ENCODE data around the gene BABAM2.

BABAM2 gene

GRCh38 chr2:27911458-27912210 lies 21.1 kb downstream of the BABAM2 start:
- no peak for DNase-seq
- CTCF ChIA-PET = no interaction called here
- Mint-ChIP-seq H3K4me3 (no peak overlapping the region), H3K9me3 (no peaks in the 10 kb centered on the region), H3K27me3 (no peaks in the 10 kb centered on the region), H3K36me3 (peaks cover 16% of the 10 kb centered on the region), H3K4me1 (peaks cover 7% of the 10 kb centered on the region), H3K27ac (no peak overlapping the region)

- Mint-ChIP-seq H3K27me3 (no peaks in the 10 kb centered on the region), H3K4me1 (peaks cover 7% of the 10 kb centered on the region), H3K27ac (no peak overlapping the region), H3K4me3 (no peak overlapping the region), H3K9me3 (no peaks in the 10 kb centered on the region), H3K36me3 (peaks cover 10% of the 10 kb centered on the region)
- DNase-seq = no peak
- CTCF ChIA-PET = no interaction called here
These were observed 22.0 kb downstream of the BABAM2 start for GRCh38 chr2:27912512-27912911.

DNA sequence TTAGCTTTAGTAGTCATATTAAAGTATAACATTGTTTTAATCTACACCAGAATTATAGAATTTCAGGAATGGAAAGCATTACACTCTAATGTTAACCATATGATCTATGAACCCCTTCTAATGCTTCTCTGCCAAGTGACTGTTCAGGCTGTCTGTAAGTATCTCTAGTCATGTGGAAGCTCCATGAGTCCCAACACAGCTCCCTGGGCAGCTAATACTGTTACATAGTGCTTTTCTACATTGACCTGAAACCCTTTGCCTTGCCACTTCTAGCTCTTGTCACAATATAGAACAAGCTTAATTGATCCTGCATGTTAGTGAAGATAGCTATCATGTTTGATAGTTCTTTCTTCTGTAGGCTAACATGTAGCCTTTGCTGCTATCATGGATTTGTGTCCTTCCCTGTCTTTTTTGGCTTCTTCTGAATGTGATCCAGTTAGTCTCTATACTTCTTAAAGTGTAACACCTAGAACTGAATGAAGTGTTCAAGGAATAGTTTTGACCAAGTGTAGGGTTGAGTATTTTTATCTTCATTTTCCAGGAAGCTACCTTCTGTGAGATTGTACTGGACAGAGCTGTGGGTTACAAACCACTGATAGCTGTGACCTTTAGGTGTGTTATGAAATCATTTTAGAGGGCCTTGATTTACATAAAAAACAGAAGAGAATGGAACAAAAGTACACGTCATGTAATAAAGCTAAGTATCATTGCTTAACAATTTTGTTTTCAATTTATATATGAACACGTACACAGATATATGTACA lies 23.7 kb downstream of the BABAM2 start:
- CTCF ChIA-PET = no interaction called here
- H3K4me3 Mint-ChIP-seq = no peak overlapping the region
- H3K27ac Mint-ChIP-seq = no peak overlapping the region
- no peaks in the 10 kb centered on the region for H3K27me3 Mint-ChIP-seq
- peaks cover 5% of the 10 kb centered on the region for H3K4me1 Mint-ChIP-seq
- no peak for DNase-seq
- no peaks in the 10 kb centered on the region for H3K9me3 Mint-ChIP-seq
- peaks cover 7% of the 10 kb centered on the region for H3K36me3 Mint-ChIP-seq

- no peak for DNase-seq
- Mint-ChIP-seq H3K36me3 (peaks cover 9% of the 10 kb centered on the region), H3K4me1 (peaks cover 5% of the 10 kb centered on the region), H3K9me3 (no peaks in the 10 kb centered on the region), H3K27ac (no peak overlapping the region), H3K4me3 (no peak overlapping the region), H3K27me3 (no peaks in the 10 kb centered on the region)
- CTCF ChIA-PET = no interaction called here
These were observed 24.3 kb downstream of the BABAM2 start for GRCh38 chr2:27914805-27915175.

- no peak overlapping the region for H3K27ac Mint-ChIP-seq
- H3K9me3 Mint-ChIP-seq = no peaks in the 10 kb centered on the region
- no peak for DNase-seq
- CTCF ChIA-PET = no interaction called here
- H3K4me1 Mint-ChIP-seq = peaks cover 8% of the 10 kb centered on the region
- peaks cover 10% of the 10 kb centered on the region for H3K36me3 Mint-ChIP-seq
- H3K27me3 Mint-ChIP-seq = no peaks in the 10 kb centered on the region
- H3K4me3 Mint-ChIP-seq = no peak overlapping the region
These were observed 24.7 kb downstream of the BABAM2 start for GRCh38 chr2:27915191-27915590.

DNA sequence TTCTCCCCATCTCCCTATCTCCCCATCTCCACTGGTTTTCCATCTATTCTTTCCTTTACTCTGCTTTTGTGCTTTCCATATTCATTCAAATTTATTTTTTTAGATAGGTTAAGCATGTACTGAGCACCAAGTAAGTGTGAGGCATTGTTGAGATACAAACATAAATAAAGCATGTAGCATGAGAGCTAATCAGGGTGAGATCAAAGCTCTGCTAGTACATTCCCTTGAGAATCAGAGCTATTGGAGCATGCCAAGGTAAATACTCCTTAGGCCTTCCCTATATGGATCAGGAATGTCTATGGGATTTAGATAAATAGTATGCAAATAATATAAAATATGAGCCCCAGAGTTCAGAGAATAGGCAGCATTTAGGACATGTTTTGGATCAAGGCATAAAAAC lies 25.3 kb downstream of the BABAM2 start:
- CTCF ChIA-PET = no interaction called here
- Mint-ChIP-seq H3K36me3 (peaks cover 10% of the 10 kb centered on the region), H3K9me3 (no peaks in the 10 kb centered on the region), H3K4me1 (peaks cover 12% of the 10 kb centered on the region), H3K4me3 (no peak overlapping the region), H3K27ac (no peak overlapping the region), H3K27me3 (no peaks in the 10 kb centered on the region)
- DNase-seq = no peak

DNA sequence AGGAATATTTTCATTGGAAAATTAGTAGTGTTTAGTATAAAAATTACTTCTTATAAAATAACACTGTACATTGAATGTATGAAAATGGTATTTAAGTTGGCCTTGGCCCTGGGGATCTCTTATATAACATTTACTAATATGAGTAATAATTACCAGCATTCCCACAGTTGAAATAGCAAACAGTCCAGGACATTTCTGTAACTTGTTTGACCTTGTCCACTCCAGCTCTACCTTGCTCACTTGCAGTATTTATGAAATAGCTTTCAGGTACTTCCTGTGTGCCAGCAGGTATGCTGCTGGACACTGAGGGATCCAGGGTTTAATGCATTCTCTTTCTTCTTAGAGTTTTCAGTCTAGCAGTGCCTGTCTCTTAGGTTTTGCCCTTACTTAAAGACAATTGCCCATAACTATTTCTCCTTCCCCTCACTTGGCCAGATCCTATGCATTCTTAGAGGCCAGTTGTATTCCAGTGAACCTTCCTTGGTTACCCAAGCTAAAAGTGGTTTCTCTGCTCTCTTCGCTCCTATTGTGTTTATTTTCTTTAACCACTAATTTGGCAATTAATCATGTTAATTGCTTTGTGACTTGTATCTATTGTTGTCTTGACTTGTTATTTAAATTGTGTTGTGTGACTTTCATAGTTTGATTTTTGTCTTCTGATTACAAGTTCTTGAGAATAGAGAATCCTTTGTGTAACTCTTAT lies 25.9 kb downstream of the BABAM2 start:
- Mint-ChIP-seq H3K27ac (no peak overlapping the region), H3K36me3 (peaks cover 8% of the 10 kb centered on the region), H3K4me3 (no peak overlapping the region), H3K9me3 (no peaks in the 10 kb centered on the region), H3K4me1 (peaks cover 12% of the 10 kb centered on the region), H3K27me3 (no peaks in the 10 kb centered on the region)
- CTCF ChIA-PET = no interaction called here
- no peak for DNase-seq

DNA sequence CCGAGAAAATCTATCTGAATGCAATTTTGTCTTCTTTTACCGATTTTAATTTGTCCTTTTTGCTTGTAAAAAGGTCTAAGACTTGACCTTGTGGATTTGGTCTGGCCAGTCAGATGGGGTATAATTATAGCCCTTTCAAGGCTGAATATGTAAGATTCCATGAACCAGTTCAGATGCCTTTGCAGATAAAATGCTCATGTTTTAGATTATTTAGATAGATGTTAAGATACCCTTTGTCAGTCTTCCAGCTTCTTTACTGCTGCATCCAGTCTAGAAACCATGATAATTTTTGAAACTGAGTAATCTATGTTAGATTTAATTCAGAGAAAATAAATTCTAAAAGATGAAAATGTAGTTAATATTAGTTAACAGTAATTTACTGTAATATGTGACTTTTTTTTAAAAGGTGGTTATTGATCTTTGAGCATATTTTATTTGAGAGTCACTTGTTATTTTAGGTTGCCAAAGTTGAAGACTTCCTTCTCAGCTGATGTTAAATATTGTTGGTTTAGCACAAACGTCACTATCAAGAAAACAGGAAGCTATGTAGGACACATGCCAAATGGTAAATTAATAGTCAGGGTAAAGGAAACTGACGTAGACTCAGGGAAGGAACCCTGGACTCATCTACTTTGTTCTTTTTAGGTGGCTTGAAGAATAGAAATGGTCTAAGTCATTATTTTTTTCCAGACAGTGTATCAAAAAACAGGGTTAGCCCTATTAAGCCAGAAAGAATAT lies 29.8 kb downstream of the BABAM2 start:
- Mint-ChIP-seq H3K36me3 (peaks cover 8% of the 10 kb centered on the region), H3K9me3 (no peaks in the 10 kb centered on the region), H3K27me3 (no peaks in the 10 kb centered on the region), H3K27ac (no peak overlapping the region), H3K4me1 (peaks cover 7% of the 10 kb centered on the region), H3K4me3 (no peak overlapping the region)
- CTCF ChIA-PET = interaction anchor here (0.7 kb wide), 1 partner anchor 11 kb away, joined by 3 read pairs; no protein-coding TSS in a partner anchor
- no peak for DNase-seq

GRCh38 chr2:27921424-27921823 lies 30.9 kb downstream of the BABAM2 start:
- CTCF ChIA-PET = no interaction called here
- Mint-ChIP-seq H3K4me3 (no peak overlapping the region), H3K9me3 (no peaks in the 10 kb centered on the region), H3K27ac (no peak overlapping the region), H3K27me3 (no peaks in the 10 kb centered on the region), H3K36me3 (peaks cover 13% of the 10 kb centered on the region), H3K4me1 (peaks cover 10% of the 10 kb centered on the region)
- DNase-seq = no peak

- Mint-ChIP-seq H3K27ac (no peak overlapping the region), H3K36me3 (peaks cover 13% of the 10 kb centered on the region), H3K9me3 (no peaks in the 10 kb centered on the region), H3K4me1 (peaks cover 10% of the 10 kb centered on the region), H3K4me3 (no peak overlapping the region), H3K27me3 (no peaks in the 10 kb centered on the region)
- DNase-seq = no peak
- CTCF ChIA-PET = no interaction called here
These were observed 31.5 kb downstream of the BABAM2 start for GRCh38 chr2:27921880-27922547.

DNA sequence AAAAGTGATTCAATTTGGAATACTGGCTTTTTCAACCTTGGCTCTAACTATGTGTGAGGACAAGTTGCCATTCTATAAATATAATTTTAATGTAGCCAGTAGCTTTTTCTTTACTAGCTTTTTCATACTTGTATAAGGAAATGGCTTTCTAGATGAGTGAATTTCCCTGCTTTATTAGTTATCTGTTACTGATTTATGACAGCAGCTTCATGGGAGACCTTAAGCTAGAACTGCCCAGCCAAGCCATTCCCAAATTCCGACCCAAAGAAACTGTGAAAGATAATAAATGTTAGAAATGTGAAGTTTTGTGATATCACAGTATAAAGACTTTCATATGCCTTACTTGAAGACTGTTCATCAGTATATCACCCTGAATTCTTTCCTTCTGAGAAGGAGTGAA lies 32.3 kb downstream of the BABAM2 start:
- no peak overlapping the region for H3K4me3 Mint-ChIP-seq
- no peak for DNase-seq
- peaks cover 15% of the 10 kb centered on the region for H3K36me3 Mint-ChIP-seq
- peaks cover 10% of the 10 kb centered on the region for H3K4me1 Mint-ChIP-seq
- CTCF ChIA-PET = interaction anchor here (0.7 kb wide), 1 partner anchor 303 kb away, joined by 3 read pairs; no protein-coding TSS in a partner anchor
- H3K27me3 Mint-ChIP-seq = no peaks in the 10 kb centered on the region
- no peak overlapping the region for H3K27ac Mint-ChIP-seq
- no peaks in the 10 kb centered on the region for H3K9me3 Mint-ChIP-seq

- no peak for DNase-seq
- Mint-ChIP-seq H3K27ac (no peak overlapping the region), H3K4me1 (peaks cover 3% of the 10 kb centered on the region), H3K9me3 (no peaks in the 10 kb centered on the region), H3K27me3 (no peaks in the 10 kb centered on the region), H3K36me3 (peaks cover 20% of the 10 kb centered on the region), H3K4me3 (no peak overlapping the region)
- CTCF ChIA-PET = no interaction called here
These were observed 35.4 kb downstream of the BABAM2 start for GRCh38 chr2:27925766-27926472.

DNA sequence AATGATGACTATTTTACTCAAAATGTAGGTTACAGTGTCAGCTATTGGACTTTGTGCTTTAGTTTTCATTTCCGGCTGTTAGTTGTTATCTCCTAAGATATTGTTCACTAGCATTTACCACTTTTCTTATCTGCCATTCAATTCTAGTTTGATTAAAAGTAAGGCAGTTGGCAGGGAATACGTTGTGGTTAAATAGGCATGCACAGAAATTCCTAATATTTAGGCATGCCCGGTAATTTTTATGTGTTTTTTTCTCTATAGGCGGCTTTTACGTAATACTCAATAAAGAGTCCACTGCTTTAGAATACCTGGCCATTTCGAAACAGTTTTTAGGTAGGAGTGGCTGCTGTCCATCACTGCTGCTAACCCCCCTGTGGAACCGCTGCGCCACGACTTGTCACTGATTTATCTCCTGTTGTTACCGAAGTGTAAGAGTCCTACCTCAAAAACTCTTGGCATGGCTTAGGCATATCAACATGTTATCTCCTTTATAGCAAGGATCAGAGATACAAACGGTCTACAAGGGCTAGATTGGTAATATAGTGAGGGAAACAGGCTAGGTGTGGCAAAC lies 39.5 kb downstream of the BABAM2 start:
- H3K4me3 Mint-ChIP-seq = no peak overlapping the region
- H3K27ac Mint-ChIP-seq = no peak overlapping the region

More for the DNA sequence above, 39.5 kb downstream of the BABAM2 start:
- peaks cover 34% of the 10 kb centered on the region for H3K36me3 Mint-ChIP-seq
- H3K27me3 Mint-ChIP-seq = no peaks in the 10 kb centered on the region
- peaks cover 3% of the 10 kb centered on the region for H3K4me1 Mint-ChIP-seq
- CTCF ChIA-PET = no interaction called here
- no peaks in the 10 kb centered on the region for H3K9me3 Mint-ChIP-seq
- DNase-seq = no peak

All from activated naive CD4-positive, alpha-beta T cell treated with anti-CD3 and anti-CD28 coated beads, Interleukin-2, amount 10 ng/mL, durations not matched to agents 7 days and 5 days (primary cell).